ENCODE results near the gene TASOR2. TPM values are rescaled to one million over a fixed set of nuclear protein-coding genes. Genes with fewer than 3 reads are reported as not detected.

The TASOR2 gene
- total and polyA plus RNA-seq, 2 donors (not counting 3 experiments of a cell fraction or from before 2014, with no cell fraction given) = 13.6 to 49.9 TPM

- Histone ChIP-seq H3K79me2 (ENCODE audit: control insufficient read depth, insufficient read depth, low read length) (no peaks in the 10 kb centered on the region), H3K4me2 (ENCODE audit: insufficient read depth, low read length) (no peak overlapping the region), H3K4me1 (ENCODE audit: control insufficient read depth, extremely low read depth, insufficient read depth, low read length) (no peaks in the 10 kb centered on the region), H3K9me3 (replicated peaks; ENCODE audit: control insufficient read depth, insufficient read depth, low read length) (no peaks in the 10 kb centered on the region), H3K9me1 (replicated peaks; ENCODE audit: control insufficient read depth, extremely low read depth, insufficient read depth, low read length) (no peaks in the 10 kb centered on the region), H3K9ac (replicated peaks; ENCODE audit: extremely low read depth, insufficient read depth, low read length) (no peak overlapping the region), H3K27ac (ENCODE audit: insufficient read depth, low read depth, low read length) (no peak overlapping the region), H3K36me3 (ENCODE audit: control insufficient read depth in 2 of 2, extremely low read depth in 1 of 2, insufficient read depth in 2 of 2, low read length in 2 of 2) (no peaks in the 10 kb centered on the region), H3K4me3 (replicated peaks in 1 of 3; ENCODE audit: insufficient read depth in 1 of 3, low read depth in 1 of 3, low read length in 3 of 3) (no peak overlapping the region), H3K27me3 (ENCODE audit: control insufficient read depth in 2 of 2, insufficient read depth in 2 of 2, low read length in 2 of 2) (no peaks in the 10 kb centered on the region), H2AFZ (ENCODE audit: low read depth, low read length) (no peak overlapping the region), H4K20me1 (replicated peaks; ENCODE audit: control insufficient read depth, extremely low read depth, insufficient read depth, low read length) (no peaks in the 10 kb centered on the region)
- dilution Hi-C loops (cut with MboI; ENCODE audit: extremely low pct_ligation_motif_present, low sequenced_read_pairs) (no loop called here), intact Hi-C loops (cut with micrococcal nuclease) (no loop called here)
- ChIA-PET POLR2A (no interaction called here), CTCF (no interaction called here)
- DNase-seq (ENCODE audit: low read depth, low spot score) = no peak
- no peak for FAIRE-seq
- no TSS peak for BruUV-seq (replicated peaks)
- TF ChIP-seq JUN (IDR thresholded peaks at IDR 0.05; ENCODE audit: borderline replicate concordance, insufficient read depth, insufficient read length, low read depth) (no peak), POLR2A (IDR thresholded peaks at IDR 0.05; ENCODE audit: low read depth, low read length) (no peak), MAX (IDR thresholded peaks at IDR 0.05; ENCODE audit: insufficient read depth, insufficient read length) (no peak), CTCF (IDR thresholded peaks at IDR 0.05; ENCODE audit: extremely low read depth in 1 of 2, insufficient read depth in 1 of 2, low read depth in 1 of 2, low read length in 2 of 2) (no peak), POLR2AphosphoS5 (IDR thresholded peaks at IDR 0.05; ENCODE audit: insufficient read depth, low read depth, low read length) (no peak), GATA2 (IDR thresholded peaks at IDR 0.05; ENCODE audit: insufficient read depth, insufficient read length, low read depth, low read length) (no peak), MYC (IDR thresholded peaks at IDR 0.05; ENCODE audit: low read depth, low read length) (no peak), EZH2 (IDR thresholded peaks at IDR 0.05; ENCODE audit: borderline replicate concordance, low read depth, low read length, severe bottlenecking) (no peak), FOS (IDR thresholded peaks at IDR 0.05; ENCODE audit: borderline replicate concordance, insufficient read depth, low read length) (no peak)
Measured at GRCh38 chr10:5658871-5659618, 25.6 kb upstream of the TASOR2 start.
